ENCODE results near the gene KCTD16.

KCTD16 gene

DNA sequence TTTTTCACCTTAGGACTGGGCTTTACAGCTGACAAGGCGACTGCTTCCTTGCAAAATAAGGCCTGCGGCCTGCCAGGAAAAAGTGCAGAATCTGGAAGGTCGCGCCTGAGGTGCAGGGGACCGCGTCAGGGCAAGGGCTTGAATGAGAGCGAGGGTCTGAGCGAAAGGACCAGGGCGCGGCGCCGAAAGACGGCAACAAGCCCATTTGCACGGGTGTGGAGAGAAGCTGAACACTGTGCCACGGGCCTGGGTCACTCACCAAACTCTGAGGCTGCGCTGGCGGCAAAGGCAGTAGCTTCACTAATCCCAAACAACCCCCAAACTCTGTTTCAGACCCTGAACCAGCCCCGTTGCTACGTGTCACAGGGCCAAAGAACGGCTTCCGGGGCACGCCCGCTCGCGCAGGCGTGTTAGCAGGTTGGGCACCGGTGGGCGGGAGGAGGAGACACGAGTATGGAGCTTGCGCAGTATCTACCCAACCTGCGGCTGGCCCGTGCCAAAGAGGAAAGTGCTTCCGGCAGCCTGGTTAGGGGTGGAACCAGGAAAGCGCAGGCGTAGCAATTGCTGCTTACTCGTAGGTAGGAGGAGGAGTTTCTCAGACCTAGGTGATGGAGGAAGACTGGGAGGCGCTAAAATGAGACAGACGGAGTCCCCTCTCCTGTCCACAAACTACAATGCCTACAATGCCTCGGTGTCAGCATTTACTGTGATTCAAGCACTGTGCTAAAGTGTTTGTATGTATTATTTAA is at the start of gene KCTD16, which contains the start of gene YIPF5:
Gene KCTD16, plus strand, starts transcription at position 598 of the 749 bp plus-strand sequence.
Gene YIPF5, minus strand, starts transcription at position 384 of the 749 bp plus-strand sequence. CDS start 704 bp downstream, outside the sequence.
- DNase-seq: peak; percentile 98

DNA sequence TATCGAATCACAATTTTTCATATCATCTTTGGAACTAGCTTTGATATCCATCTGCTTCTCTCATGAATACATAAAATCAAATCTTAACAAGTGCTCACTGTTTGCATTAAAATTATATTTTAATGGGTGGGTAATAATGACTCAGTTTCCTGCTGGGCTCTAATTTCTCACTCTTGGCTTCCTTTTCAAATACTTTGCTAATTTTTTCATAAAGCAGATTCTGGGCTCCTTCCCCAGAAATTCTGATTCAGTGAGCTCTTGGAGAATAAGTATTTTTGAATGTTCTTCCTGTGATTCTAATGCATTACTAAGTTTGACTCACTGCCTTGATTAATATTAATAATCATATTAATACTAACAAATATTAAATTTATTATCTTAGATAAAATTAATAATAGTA is 49.1 kb upstream of the KCTD16 start:
- DNase-seq: no peak

GRCh38 chr5:144122081-144122480 is 48.6 kb upstream of the KCTD16 start:
- DNase-seq: no peak

GRCh38 chr5:144122641-144123040 is 48.0 kb upstream of the KCTD16 start:
- no peak for DNase-seq

- no peak for DNase-seq
These were observed 45.4 kb upstream of the KCTD16 start for GRCh38 chr5:144125163-144125726.

- DNase-seq: no peak
These were observed 44.0 kb upstream of the KCTD16 start for GRCh38 chr5:144126707-144127106.

DNA sequence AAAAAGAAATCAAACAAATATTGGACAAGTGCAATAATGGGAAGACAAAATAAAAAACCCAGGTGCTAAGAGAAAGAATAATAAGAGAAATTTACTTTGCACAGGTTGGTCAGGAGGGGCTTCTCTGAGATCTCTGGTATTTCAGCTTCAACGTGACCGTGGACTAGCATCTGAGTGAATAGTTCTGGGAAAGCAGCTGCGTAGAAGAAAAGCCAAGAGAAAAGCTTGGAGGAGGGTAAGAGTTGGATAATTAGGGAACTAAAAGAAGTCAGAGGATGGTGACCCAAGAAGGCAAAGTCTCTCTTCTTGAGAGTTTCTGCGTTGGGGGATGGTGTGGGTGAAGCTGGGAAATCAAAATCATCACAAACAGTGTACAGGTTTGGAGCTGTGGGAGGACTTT is 41.8 kb upstream of the KCTD16 start:
- DNase-seq: no peak

GRCh38 chr5:144130306-144130705 is 40.4 kb upstream of the KCTD16 start:
- DNase-seq: no peak

- DNase-seq: no peak
These were observed 39.4 kb upstream of the KCTD16 start for GRCh38 chr5:144131261-144131660.

DNA sequence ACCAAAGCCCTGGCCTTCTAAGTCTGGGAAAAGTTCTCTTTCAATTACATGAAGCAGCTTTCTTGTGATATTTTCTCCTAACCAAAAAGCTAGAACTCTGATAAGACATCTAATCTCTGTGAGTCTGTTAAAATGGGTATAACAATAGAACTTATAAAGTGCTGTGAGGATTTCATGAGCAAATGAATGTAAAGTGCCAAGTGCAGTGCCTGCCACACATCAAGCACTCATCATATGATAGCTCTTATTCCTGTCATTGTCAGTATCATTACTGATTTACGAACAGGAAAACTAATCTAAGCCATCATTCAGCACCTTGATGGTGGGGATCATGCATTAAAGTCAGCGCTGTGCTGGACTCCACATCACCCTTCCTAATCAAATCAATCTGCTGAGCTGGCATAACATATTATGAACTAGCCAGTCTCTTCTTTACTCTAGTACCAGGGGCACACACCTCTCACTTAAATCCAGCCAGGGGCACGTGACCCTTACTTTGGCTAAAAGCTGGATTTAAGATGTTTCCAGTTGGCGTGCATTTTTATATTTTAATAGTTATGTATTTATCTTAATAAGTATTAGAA is 37.5 kb upstream of the KCTD16 start:
- DNase-seq: no peak

DNA sequence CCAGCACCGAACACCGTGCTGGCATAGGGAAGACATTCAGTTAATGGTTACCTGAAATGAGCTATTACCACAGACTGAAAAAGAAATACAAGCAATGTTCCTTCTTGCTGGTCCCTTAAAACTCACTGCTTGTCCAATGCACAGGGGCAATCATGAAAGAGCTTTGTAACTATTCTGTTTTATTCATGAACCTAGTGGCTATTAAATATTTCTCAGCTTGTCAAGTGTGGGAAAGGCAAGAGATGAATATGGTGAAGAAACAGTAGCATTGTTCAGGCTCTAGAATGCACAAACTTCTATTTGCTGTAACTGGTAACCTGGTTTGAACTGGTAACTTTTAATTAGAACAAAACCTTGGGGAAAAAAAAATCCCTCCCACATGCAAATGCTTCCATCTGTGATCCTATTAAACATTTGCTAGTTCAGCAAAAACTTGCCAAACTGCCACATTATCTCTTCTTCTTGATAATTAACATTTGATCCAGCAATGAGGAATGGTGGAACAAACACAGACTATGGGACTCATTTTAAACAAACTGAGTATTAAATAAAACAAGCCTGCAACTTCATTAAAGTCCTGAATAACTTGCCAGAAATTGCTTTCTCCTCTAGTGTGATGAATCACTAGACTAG is 36.4 kb upstream of the KCTD16 start:
- DNase-seq: no peak

DNA sequence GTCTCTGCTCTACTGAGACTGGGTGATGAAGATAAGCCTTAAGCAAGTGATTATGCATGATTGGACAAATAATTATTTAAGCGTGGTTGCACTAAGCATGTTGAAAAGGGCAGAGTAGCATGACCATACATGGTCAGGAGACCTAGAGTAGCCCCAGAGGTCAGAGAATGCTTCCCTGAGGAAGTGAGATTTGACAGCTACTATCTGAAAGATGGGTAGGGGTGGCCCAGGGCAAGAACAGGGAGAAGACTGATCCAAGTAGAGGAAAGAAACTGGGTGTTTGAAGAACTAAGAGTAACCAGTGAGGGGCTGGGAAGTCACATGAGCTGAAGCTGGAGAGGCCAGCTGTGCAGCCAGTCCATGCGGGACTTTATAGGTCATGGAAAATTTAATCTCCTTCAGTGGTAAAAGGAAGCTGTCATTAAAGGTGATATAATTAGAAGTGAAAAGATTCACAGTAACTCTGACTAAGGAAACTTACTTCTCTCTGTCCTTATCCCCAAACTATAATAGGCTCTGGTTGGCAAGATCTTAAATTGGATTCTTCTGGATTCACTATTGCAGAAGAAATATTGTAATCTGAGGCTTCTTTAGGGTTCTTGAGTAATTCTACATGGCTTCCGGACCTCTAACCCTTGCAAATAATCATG is 35.4 kb upstream of the KCTD16 start:
- DNase-seq: no peak

- DNase-seq: no peak
These were observed 31.1 kb upstream of the KCTD16 start for GRCh38 chr5:144139586-144139985.

DNA sequence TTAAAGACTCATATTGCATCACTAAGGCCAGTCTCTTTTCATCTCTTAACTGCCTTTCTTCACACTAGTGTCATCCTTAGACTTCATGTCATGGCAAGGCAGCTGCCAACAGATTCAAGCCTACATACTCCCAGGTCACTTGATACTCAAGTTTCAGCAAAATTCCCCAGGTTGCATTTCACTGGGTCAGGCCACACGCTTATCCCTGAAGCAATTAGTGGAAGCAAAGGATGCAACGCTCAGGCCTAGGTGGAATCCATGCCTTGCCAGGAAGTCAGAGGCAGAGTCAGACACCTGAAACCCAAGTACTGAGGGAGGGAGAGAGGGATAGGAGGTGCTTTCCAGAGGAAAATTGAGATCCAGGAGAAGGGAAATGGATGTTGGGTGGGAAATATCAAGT is 29.1 kb upstream of the KCTD16 start:
- no peak for DNase-seq

- no peak for DNase-seq
These were observed 28.4 kb upstream of the KCTD16 start for GRCh38 chr5:144142139-144142823.

DNA sequence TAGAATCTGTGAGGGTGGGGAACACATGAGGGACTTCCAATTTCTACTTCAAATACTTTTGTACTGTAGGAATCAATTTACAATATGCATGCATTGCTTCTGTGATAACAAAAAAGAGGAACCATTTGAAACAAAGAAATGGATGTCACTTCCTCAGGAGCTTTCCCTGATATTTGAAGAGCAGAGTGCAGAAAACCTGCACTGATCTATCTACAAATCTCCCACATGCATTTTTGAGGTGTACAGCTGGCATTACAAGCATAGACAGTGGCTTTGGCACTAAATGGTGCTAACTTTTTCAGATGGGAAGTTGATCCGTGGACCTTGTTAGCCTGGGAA is 27.9 kb upstream of the KCTD16 start:
- no peak for DNase-seq

DNA sequence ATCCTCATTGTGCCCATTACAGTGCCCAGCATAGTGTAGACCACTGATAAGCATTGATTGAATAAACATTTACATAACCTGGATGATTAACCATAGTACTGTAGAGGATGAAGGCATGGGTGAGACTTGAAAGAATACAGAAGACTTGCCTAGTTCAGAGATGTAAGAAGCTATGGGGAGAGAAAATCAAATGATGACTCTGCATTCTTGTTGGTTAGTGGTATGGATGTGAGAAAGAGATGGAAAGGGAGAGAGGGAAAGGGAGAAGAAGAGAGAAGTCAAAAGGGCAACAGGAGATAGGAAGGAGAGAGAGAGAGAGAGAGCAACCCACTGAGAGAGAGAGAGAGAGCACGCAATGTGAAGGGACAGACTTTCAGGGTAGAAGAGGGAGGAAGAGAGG is 27.0 kb upstream of the KCTD16 start:
- no peak for DNase-seq

GRCh38 chr5:144144956-144145751 is 25.5 kb upstream of the KCTD16 start:
- DNase-seq: no peak

- DNase-seq: no peak
These were observed 19.6 kb upstream of the KCTD16 start for GRCh38 chr5:144151026-144151425.

DNA sequence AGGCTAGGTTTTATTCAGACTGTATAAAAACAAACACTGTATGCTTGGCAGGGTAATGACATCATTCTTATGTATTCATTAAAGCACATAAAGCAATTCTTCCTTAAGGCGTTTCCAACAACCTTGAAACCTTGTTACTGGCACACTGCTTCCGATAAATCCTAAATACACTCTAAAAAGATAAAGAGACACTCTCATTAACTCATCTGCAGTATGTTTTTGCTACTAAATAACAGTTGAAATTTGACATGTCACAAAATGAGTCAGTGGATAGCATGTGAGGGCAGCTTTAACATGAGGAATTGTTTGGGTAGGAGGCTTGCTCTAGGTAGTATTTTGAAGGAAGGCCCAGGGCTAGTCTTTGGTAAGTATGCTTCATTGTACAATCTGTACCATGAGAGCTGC is 13.9 kb upstream of the KCTD16 start:
- no peak for DNase-seq

GRCh38 chr5:144162686-144163085 is 8.0 kb upstream of the KCTD16 start:
- DNase-seq: no peak

DNA sequence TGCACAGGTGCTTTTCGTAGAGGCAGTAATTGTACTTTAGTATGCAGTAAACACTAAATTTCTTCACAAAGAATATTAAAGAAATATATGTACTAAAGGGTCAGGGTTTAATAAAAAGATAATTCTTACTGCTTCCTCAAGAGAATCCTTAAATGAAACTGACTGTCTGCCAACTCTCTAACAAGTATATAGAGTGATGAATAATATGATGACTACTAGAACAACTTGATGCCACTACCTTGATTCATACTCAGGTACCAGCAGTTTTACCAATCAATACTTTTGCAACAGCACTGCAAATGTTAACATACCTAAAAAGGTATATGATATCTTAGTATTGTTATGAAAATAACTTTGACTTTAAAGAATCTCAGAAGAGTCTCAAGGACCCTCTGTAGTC is 4.0 kb upstream of the KCTD16 start:
- DNase-seq: no peak

All from stimulated activated CD4-positive, alpha-beta T cell treated with anti-CD3 and anti-CD28 coated beads, Interleukin-1b, Interleukin-23, amount 100 ng/mL, for 48 hours (primary cell).